CD4-positive, alpha-beta T cell treated with Interferon alpha-2 for 1 hour (primary cell): ENCODE data around the gene PPARA.

Experiments used
- DNase-seq, 2 donors: peaks; one replicate each; pipeline ENCODE4 v3.0.0-alpha.2; 2020 to 2022

PPARA gene

DNA sequence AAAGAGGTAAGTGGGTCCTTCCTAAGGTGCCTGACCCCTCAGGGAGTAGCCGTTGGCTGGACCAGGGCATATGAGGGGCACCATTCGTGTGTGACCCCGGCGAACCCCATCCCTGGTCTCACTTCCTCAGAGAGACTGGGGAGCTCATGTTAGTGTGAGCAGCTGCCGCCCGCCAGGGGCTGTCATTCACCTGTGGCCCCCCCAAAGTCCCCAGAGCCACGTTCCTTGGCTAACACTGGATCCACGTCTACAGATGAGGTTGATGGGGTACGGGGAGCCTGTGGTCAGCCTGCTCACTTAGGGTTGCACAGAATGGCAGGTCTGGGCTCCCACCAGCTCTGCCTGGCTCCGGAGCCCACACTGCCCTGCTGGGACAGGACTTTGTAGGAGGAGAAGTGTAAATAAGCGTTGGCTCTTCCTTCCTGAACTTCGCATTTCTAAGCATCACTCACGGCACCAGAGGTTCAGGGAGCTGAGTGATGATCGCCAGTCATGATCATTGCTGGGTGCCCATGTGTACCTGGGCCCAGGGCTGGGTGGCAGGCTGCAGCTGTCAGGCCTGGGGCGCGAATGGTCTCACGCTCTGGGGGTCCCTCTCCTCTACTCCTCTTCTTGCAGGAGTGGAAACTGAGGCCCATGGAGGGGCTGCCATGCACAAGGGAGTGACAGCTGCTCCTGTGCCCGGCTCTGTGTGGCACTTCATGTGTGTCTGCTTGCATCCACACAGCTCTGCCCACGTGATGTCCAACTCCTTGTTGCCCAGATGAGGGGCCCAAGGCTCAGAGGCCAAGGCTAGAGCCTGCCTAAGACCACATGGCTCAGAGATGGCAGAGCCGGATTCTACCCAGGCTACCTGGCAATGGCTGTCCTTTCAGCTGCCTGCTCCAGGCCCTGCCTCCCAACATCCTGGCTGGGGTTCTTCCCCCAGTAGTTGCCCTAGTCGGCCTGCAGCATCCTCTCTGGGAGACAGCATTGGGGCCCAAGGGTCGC is 128.6 kb downstream of the PPARA start:
- no peak for DNase-seq

DNA sequence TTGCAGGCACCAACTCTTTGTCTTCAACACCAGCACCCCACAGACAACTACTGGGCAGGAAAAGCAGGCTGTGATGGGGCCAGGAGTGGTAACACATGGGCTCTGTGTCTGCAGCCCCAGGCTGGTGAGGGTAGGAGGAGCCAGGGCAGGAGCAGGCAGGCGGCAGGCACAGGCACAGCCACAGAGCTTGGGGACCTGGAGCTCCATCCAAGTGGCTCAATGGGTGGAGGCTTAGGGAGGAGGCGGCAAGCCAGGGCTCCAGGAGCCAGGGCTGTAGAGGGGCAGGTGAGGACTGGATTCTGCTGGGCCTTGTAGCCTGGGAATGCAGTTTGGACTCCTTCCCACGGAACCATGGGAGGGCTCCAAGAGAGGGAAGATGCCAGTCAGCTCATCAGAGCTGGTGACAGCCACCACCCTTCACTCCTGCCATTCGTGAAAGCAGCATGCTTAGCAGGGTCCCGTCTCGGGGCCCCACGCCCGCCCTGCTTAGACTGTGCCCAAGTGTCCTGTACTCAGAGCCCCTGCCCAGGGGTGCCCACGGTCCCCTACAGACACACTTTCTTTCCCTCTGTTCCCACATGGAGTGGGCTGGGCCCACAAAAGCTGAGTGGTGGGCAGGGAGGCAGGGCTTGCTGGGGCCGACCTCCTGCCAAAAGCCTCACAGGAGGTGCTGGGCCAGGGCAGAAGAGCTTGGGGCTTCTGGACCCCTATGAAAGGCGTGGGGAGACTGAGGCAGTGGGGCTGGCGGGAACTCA is 129.9 kb downstream of the PPARA start:
- no peak for DNase-seq

- peak; percentile 65 to 71 for DNase-seq
These were observed 130.8 kb downstream of the PPARA start for GRCh38 chr22:46280999-46281623.

- no peak for DNase-seq
These were observed 131.7 kb downstream of the PPARA start for GRCh38 chr22:46281866-46282678.

DNA sequence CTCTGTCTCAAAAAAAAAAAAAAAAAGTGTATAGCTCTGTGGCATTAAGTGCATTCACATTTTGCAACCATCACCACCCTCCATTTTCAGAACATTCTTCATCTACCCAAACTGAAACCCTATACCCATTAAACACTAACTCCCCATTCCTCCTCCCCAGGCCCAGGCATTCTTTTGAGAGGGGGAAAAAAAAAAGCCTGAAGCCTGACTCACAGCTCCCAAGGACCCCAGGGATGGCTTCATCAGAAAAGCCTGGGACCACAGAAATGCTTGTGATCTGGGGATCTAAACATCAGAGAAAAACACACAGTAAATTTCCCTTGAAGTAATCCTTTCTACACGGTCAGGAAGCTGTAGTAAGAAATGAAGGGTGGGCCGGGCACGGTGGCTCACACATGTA is 135.7 kb downstream of the PPARA start:
- DNase-seq, result no peak

DNA sequence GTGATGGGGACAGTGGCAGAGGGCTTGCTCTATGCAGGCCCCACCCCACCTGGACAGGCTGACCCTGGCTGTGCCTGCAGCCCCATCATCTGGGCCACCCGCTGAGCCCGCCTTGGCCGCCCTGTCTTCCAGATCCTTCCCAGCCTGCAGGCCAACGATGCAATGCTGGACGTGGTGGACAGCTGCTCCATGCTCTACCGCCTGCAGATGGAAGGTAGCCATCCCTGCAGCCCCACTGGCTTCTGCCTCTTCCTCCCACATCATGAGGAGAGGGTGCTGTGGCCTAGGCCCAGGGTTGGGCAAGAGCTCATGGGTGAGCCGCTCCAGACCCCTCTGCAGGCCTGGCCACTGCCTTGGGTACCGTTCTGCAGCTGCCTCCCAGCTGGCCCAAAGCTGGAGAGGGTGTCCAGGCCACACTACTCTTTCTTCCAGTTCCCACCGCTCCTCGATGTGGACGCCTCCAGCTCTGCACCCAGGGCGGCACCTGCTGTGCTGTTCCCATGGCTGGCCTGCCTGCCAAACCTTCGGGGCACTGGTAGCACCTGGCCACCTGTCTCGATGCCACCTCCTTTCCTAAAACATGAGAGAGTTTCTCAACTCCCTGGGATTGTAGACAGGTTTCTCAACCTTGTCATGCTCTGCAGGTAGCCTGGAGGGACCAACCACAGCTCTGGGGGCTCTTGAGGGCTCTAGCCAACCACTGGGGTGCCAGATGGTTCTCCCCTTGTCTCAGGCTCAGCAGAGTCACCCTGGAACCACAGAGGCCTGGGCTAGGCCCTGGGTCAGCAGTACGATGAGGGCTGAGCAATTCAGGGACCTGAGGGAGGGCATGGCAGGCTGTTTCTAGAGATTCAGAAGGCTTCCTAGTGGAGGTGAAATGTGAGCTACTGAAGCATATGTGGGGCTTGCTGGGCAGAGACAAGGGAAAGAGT is 136.9 kb downstream of the PPARA start:
- DNase-seq, result no peak

GRCh38 chr22:46287873-46288751 is 137.8 kb downstream of the PPARA start:
- peak; percentile 51 to 52 for DNase-seq

DNA sequence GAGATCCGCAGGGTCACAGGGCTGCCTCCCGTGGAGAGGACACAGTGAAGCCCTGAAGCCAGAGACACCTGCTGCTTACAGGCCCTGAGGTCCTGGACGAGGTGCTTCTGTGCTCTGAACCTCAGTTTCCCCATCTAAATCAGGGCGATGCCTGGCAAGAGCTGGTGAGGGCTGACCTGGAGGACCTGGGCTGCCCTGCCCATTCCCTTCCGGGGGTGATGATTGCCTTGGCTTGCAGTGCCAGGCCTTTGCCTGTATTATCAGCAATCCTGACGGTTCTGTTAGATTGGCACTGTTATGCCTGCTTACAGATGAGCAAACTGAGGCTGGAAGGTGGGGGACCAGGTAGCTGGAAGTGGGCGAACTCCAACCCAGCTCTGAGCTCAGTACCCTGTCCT is 138.5 kb downstream of the PPARA start:
- DNase-seq, result no peak

- DNase-seq, result peak; percentile 38 to 60
These were observed 139.0 kb downstream of the PPARA start for GRCh38 chr22:46289244-46289891.

- no peak for DNase-seq
These were observed 140.0 kb downstream of the PPARA start for GRCh38 chr22:46290121-46290842.

- DNase-seq, result no peak
These were observed 140.8 kb downstream of the PPARA start for GRCh38 chr22:46290843-46291785.

DNA sequence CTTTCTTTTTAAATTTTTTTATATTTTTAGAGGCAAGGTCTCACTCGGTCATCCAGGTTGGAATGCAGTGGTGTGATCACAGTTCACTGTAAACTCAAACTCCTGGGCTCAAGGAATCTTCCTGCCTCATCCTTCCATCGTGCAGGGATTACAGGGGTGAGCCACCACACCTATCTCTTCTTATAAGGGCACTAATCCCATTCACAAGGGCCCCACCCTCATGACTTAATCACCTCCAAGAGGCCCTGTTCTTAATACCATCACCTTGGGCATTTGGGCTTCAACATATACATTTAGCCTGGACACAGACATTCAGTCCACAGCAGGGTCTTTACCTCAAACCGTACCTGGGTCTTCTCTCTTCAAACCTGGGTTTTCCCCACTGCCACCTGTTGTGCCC is 141.8 kb downstream of the PPARA start:
- no peak for DNase-seq

- DNase-seq, result no peak
These were observed 142.4 kb downstream of the PPARA start for GRCh38 chr22:46292732-46293131.
